ENCODE data around the gene MYO1A. TPM values are rescaled to one million over a fixed set of nuclear protein-coding genes. Genes with fewer than 3 reads are reported as not detected.

Gene MYO1A
- total RNA-seq, 4 donors from 2014 or later: 94.1 to 1,001 (median 802) TPM

GRCh38 chr12:57004651-57005050 is 45.3 kb downstream of the MYO1A start:
- no peak overlapping the region for H3K4me3 ChIP-seq
- TF ChIP-seq POLR2A (IDR thresholded peaks at IDR 0.05) (no peak), CTCF (IDR thresholded peaks at IDR 0.05) (no peak)
- no peak overlapping the region for H3K27ac ChIP-seq
- H3K4me1 ChIP-seq: peaks cover 0 to 40% (median 6%) of the 10 kb centered on the region in 4 donors
- no peaks in the 10 kb centered on the region for H3K27me3 ChIP-seq
- peaks cover 0 to 31% (median 0%) of the 10 kb centered on the region in 3 donors for H3K36me3 ChIP-seq
- peak in 1 of 3 donors; percentile 44 for DNase-seq
- no peaks in the 10 kb centered on the region for H3K9me3 ChIP-seq

GRCh38 chr12:57003395-57003794 is 46.5 kb downstream of the MYO1A start:
- Histone ChIP-seq H3K9me3 (no peaks in the 10 kb centered on the region), H3K27ac (no peak overlapping the region), H3K27me3 (no peaks in the 10 kb centered on the region), H3K4me1 (peaks cover 0 to 33% (median 6%) of the 10 kb centered on the region in 4 donors), H3K4me3 (no peak overlapping the region), H3K36me3 (peaks cover 0 to 31% (median 0%) of the 10 kb centered on the region in 3 donors)
- TF ChIP-seq CTCF (IDR thresholded peaks at IDR 0.05) (no peak), POLR2A (IDR thresholded peaks at IDR 0.05) (no peak)
- DNase-seq: peak in 1 of 3 donors; percentile 27

- peak; percentile 61 to 86 (median 82) for DNase-seq
- no peaks in the 10 kb centered on the region for H3K9me3 ChIP-seq
- peaks cover 0 to 31% (median 0%) of the 10 kb centered on the region in 3 donors for H3K36me3 ChIP-seq
- peaks cover 0 to 22% (median 4%) of the 10 kb centered on the region in 4 donors for H3K4me1 ChIP-seq
- peak overlapping the region in 1 of 4 donors; percentile 19 for H3K27ac ChIP-seq
- TF ChIP-seq CTCF (IDR thresholded peaks at IDR 0.05) (peak; percentile 27 to 83 (median 75)), POLR2A (IDR thresholded peaks at IDR 0.05) (no peak)
- H3K27me3 ChIP-seq: no peaks in the 10 kb centered on the region
- no peak overlapping the region for H3K4me3 ChIP-seq
Measured at GRCh38 chr12:57001448-57001906, 48.5 kb downstream of the MYO1A start.

- no peak for TF ChIP-seq CTCF (IDR thresholded peaks at IDR 0.05)
- TF ChIP-seq POLR2A (IDR thresholded peaks at IDR 0.05): no peak
- H3K27me3 ChIP-seq: no peaks in the 10 kb centered on the region
- no peaks in the 10 kb centered on the region for H3K9me3 ChIP-seq
- no peak overlapping the region for H3K4me3 ChIP-seq
- DNase-seq: no peak
- H3K4me1 ChIP-seq: peaks cover 0 to 16% (median 4%) of the 10 kb centered on the region in 4 donors
- no peak overlapping the region for H3K27ac ChIP-seq
- peaks cover 0 to 31% (median 0%) of the 10 kb centered on the region in 3 donors for H3K36me3 ChIP-seq
Measured at GRCh38 chr12:57000393-57000792, 49.5 kb downstream of the MYO1A start.

- H3K36me3 ChIP-seq: peaks cover 0 to 31% (median 0%) of the 10 kb centered on the region in 3 donors
- H3K9me3 ChIP-seq: no peaks in the 10 kb centered on the region
- H3K27me3 ChIP-seq: no peaks in the 10 kb centered on the region
- H3K27ac ChIP-seq: peak overlapping the region in 1 of 4 donors; percentile 46
- peak in 1 of 3 donors; percentile 2 for DNase-seq
- no peak overlapping the region for H3K4me3 ChIP-seq
- H3K4me1 ChIP-seq: peaks cover 0 to 9% (median 4%) of the 10 kb centered on the region in 4 donors
- TF ChIP-seq POLR2A (IDR thresholded peaks at IDR 0.05): no peak
- TF ChIP-seq CTCF (IDR thresholded peaks at IDR 0.05): no peak
Measured at GRCh38 chr12:56999456-56999855, 50.5 kb downstream of the MYO1A start.
